ENCODE data around the gene ACOT12. TPM values are rescaled to one million over a fixed set of nuclear protein-coding genes. Genes with fewer than 3 reads are reported as not detected.

ACOT12 gene
- total and polyA plus RNA-seq, 2 of the 13 experiments (the other 11 are each of a cell fraction or from before 2014, with no cell fraction given): not detected

DNA sequence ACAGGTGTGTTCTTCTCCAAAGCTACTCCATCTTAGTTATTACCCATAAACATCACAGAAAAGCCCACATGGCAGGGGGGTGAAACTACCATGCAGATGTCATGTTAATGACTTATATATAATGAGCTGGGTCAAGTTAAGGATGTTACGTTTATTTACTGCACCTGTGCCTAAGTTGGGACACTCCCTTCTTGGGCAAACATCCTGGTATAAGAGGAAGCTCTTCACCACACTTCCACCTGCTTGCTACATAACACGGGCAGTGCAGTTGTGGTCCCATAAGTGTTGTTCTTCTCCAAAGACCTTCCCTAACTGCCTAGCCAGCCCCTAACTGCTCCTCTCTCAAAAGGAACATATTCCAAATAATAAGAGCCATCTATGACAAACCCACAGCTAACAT, 101.8 kb downstream of the ACOT12 start (continued):
- no peak for TF ChIP-seq ZSCAN20 (CRISPR knock-in tag; IDR thresholded peaks at IDR 0.05; ENCODE audit: borderline replicate concordance)
- no peak for TF ChIP-seq MIER2 (CRISPR knock-in tag; IDR thresholded peaks at IDR 0.05)
- no peak for TF ChIP-seq MXD4 (CRISPR knock-in tag; IDR thresholded peaks at IDR 0.05)
- no peak for TF ChIP-seq ZNF224 (CRISPR knock-in tag; IDR thresholded peaks at IDR 0.05)
- no peak for TF ChIP-seq CEBPG (CRISPR knock-in tag; IDR thresholded peaks at IDR 0.05)
- no peak for TF ChIP-seq GATAD1 (CRISPR knock-in tag; IDR thresholded peaks at IDR 0.05)

DNA sequence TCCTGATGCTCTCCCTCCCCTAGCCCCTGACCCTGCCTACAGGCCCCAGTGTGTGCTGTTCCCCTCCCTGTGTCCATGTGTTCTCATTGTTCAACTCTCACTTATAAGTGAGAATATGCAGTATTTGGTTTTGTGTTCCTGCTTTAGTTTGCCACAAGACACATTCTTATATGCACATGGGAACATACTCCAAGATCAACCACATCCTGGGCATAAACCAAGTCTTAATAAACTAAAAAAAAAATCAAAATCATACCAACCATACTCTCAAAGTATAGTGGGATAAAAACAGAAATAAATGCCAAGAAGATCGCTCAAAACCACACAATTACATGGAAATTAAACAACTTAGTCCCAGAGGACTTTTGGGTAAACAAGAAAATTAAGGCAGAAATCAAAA, 103.8 kb downstream of the ACOT12 start:
- intact Hi-C loops (cut with micrococcal nuclease; ENCODE audit: unreplicated experiment) (no loop called here), in situ Hi-C loops (cut with HindIII; ENCODE audit: extremely low pct_ligation_motif_present, low pct_unique_long_range_greater_than_20kb) (no loop called here)
- peaks cover 14% of the 10 kb centered on the region; the same call in 1 of the 2 replicates for H3K4me1 ChIP-seq (ENCODE audit: insufficient read depth, low read length)

More for the DNA sequence above, 103.8 kb downstream of the ACOT12 start:
- ChIA-PET POLR2A (no interaction called here), CTCF (ENCODE audit: low intra/inter-chr PET ratio, low total read pairs) (no interaction called here)
- Histone ChIP-seq H3K36me3 (replicated peaks in 1 of 2; ENCODE audit: control insufficient read depth in 1 of 2, insufficient read depth in 2 of 2, low read length in 2 of 2) (0 out of 5 replicates have a peak, but pooled peaks cover 0 to 4% of the 10 kb centered on the region in 2 experiments), H2AFZ (ENCODE audit: low read length) (no peak overlapping the region), H3K9me3 (ENCODE audit: low read length) (peaks cover 17% of the 10 kb centered on the region), H4K20me1 (ENCODE audit: insufficient read depth, low read length) (no peaks in the 10 kb centered on the region), H3K4me2 (ENCODE audit: low read depth, low read length) (no peak overlapping the region), H3K27me3 (ENCODE audit: control insufficient read depth in 1 of 2, insufficient read depth in 2 of 2, low read length in 2 of 2) (no peaks in the 10 kb centered on the region), H3K79me2 (ENCODE audit: insufficient read depth, low read length) (peaks cover 25% of the 10 kb centered on the region), H3K9ac (ENCODE audit: insufficient read depth, low read depth, low read length) (no peak overlapping the region), H3K4me3 (replicated peaks in 1 of 3; ENCODE audit: insufficient read depth in 1 of 3, low read depth in 2 of 3, low read length in 3 of 3) (no peak overlapping the region), H3K27ac (ENCODE audit: extremely low read length, insufficient read depth, low read length) (no peak overlapping the region)
- TF ChIP-seq ZNF326 (CRISPR knock-in tag; IDR thresholded peaks at IDR 0.05; ENCODE audit: borderline replicate concordance) (no peak), ZNF839 (CRISPR knock-in tag; IDR thresholded peaks at IDR 0.05; ENCODE audit: borderline replicate concordance) (no peak), THAP8 (CRISPR knock-in tag; IDR thresholded peaks at IDR 0.05; ENCODE audit: borderline replicate concordance) (no peak)
- TF ChIP-seq, protein P1, sequence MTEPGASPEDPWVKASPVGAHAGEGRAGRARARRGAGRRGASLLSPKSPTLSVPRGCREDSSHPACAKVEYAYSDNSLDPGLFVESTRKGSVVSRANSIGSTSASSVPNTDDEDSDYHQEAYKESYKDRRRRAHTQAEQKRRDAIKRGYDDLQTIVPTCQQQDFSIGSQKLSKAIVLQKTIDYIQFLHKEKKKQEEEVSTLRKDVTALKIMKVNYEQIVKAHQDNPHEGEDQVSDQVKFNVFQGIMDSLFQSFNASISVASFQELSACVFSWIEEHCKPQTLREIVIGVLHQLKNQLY (CRISPR knock-in tag; IDR thresholded peaks at IDR 0.05): no peak
- TF ChIP-seq, protein P2, sequence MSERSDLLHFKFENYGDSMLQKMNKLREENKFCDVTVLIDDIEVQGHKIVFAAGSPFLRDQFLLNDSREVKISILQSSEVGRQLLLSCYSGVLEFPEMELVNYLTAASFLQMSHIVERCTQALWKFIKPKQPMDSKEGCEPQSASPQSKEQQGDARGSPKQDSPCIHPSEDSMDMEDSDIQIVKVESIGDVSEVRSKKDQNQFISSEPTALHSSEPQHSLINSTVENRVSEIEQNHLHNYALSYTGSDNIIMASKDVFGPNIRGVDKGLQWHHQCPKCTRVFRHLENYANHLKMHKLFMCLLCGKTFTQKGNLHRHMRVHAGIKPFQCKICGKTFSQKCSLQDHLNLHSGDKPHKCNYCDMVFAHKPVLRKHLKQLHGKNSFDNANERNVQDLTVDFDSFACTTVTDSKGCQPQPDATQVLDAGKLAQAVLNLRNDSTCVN (CRISPR knock-in tag; IDR thresholded peaks at IDR 0.05; ENCODE audit: borderline replicate concordance): no peak
- FAIRE-seq (no peak), ATAC-seq (no peak), DNase-seq (ENCODE audit: low spot score) (no peak)
- BruUV-seq (replicated peaks): no TSS peak
- 92% methylated on average over 1 of the region's 1 CpG for WGBS (ENCODE audit: low lambda C conversion rate)
